ENCODE results near the gene DBET.
"Not testable (repeated sequence)": the region's sequence is repeated elsewhere in the genome, so short reads cannot be mapped to it uniquely, and the experiment has no call there.

- not testable (repeated sequence) for TF ChIP-seq PATZ1 (CRISPR knock-in tag; IDR thresholded peaks at IDR 0.05; ENCODE audit: borderline replicate concordance); ZC3H10 (CRISPR knock-in tag; IDR thresholded peaks at IDR 0.05); TCF4 (CRISPR knock-in tag; IDR thresholded peaks at IDR 0.05; ENCODE audit: borderline replicate concordance); RARB (CRISPR knock-in tag; IDR thresholded peaks at IDR 0.05); OSR1 (CRISPR knock-in tag; IDR thresholded peaks at IDR 0.05); ZFP30 (CRISPR knock-in tag; IDR thresholded peaks at IDR 0.05); ESRRG (CRISPR knock-in tag; IDR thresholded peaks at IDR 0.05); CREB5 (CRISPR knock-in tag; IDR thresholded peaks at IDR 0.05; ENCODE audit: low read depth)
Measured at GRCh38 chr4:190058997-190059396, 5.3 kb upstream of the DBET start.

Measured in SK-N-SH treated with all-trans-retinoic acid at 6 μM for 48 hours (cell line).